ENCODE measurements around the gene FGF23. TPM values are rescaled to one million over a fixed set of nuclear protein-coding genes. Genes with fewer than 3 reads are reported as not detected.

The FGF23 gene
- total RNA-seq, 1 experiment from 2014 or later: not detected

GRCh38 chr12:4320853-4321701 is 58.4 kb downstream of the FGF23 start, which contains the start of gene TIGAR:
TIGAR (plus strand) TSS chr12:4321213; CDS start chr12:4321272, 59 bp downstream.
- intact Hi-C loops (cut with micrococcal nuclease; ENCODE audit: unreplicated experiment): no loop called here

GRCh38 chr12:4320497-4320852 is 59.0 kb downstream of the FGF23 start:
- peak overlapping the region; percentile 92 for H3K4me3 ChIP-seq (ENCODE audit: low read depth, low read length, poor library complexity, severe bottlenecking)
- DNase-seq (ENCODE audit: low spot score): no peak
- BruUV-seq (replicated peaks): TSS peak; percentile 98
- ChIA-PET CTCF (no interaction called here), POLR2A (ENCODE audit: low non-redundant PET) (no interaction called here)
- TF ChIP-seq EZH2 (IDR thresholded peaks at IDR 0.05; ENCODE audit: borderline replicate concordance, low read depth, low read length, poor library complexity, severe bottlenecking): no peak
- no peak for TF ChIP-seq CTCF (conservative IDR thresholded peaks at IDR 0.05; ENCODE audit: low read depth, low read length)
- intact Hi-C loops (cut with micrococcal nuclease; ENCODE audit: unreplicated experiment): no loop called here
- H3K27me3 ChIP-seq (replicated peaks; ENCODE audit: insufficient read depth, low read depth, low read length, poor library complexity): no peaks in the 10 kb centered on the region
- no peaks in the 10 kb centered on the region for H3K36me3 ChIP-seq (ENCODE audit: insufficient read depth, low read length, poor library complexity, severe bottlenecking)
- no peaks in the 10 kb centered on the region for H3K4me1 ChIP-seq (ENCODE audit: insufficient read depth, low read length, poor library complexity, severe bottlenecking)
- no peaks in the 10 kb centered on the region for H3K9me3 ChIP-seq (ENCODE audit: low read depth, low read length, poor library complexity, severe bottlenecking)
- H3K27ac ChIP-seq (ENCODE audit: low read depth, low read length, poor library complexity, severe bottlenecking): peak overlapping the region; percentile 64

More at GRCh38 chr12:4320853-4321701, 58.4 kb downstream of the FGF23 start, which contains the start of gene TIGAR:
- CTCF ChIA-PET: no interaction called here
- no peaks in the 10 kb centered on the region for H3K4me1 ChIP-seq (ENCODE audit: insufficient read depth, low read length, poor library complexity, severe bottlenecking)
- POLR2A ChIA-PET (ENCODE audit: low non-redundant PET): no interaction called here
- peak within 1 kb of the TSS; percentile 92 for H3K4me3 ChIP-seq (ENCODE audit: low read depth, low read length, poor library complexity, severe bottlenecking)
- no peak for TF ChIP-seq CTCF (conservative IDR thresholded peaks at IDR 0.05; ENCODE audit: low read depth, low read length)
- no peak for TF ChIP-seq EZH2 (IDR thresholded peaks at IDR 0.05; ENCODE audit: borderline replicate concordance, low read depth, low read length, poor library complexity, severe bottlenecking)
- no peaks in the 10 kb centered on the region for H3K9me3 ChIP-seq (ENCODE audit: low read depth, low read length, poor library complexity, severe bottlenecking)
- H3K27me3 ChIP-seq (replicated peaks; ENCODE audit: insufficient read depth, low read depth, low read length, poor library complexity): no peaks in the 10 kb centered on the region
- TSS peak; percentile 70 for BruUV-seq (replicated peaks)
- peak; percentile 98 for DNase-seq (ENCODE audit: low spot score)
- H3K27ac ChIP-seq (ENCODE audit: low read depth, low read length, poor library complexity, severe bottlenecking): peak within 1 kb of the TSS; percentile 86
- H3K36me3 ChIP-seq (ENCODE audit: insufficient read depth, low read length, poor library complexity, severe bottlenecking): no peaks in the 10 kb centered on the region

Other genes starting within 250 kb of the FGF23 start
- 2.0 and 2.6 TPM in 2 replicates for gene CCND2, start 106.0 kb downstream of the FGF23 start, total RNA-seq (2021)
- gene TIGAR, start 58.5 kb downstream of the FGF23 start, total RNA-seq (2021): 11.6 and 15.5 TPM in 2 replicates
- gene FGF6, start 66.1 kb upstream of the FGF23 start, total RNA-seq (2021): not detected in 2 replicates
- 58.9 and 62.5 TPM in 2 replicates for gene RAD51AP1, start 159.2 kb upstream of the FGF23 start, total RNA-seq (2021)
- gene DYRK4, start 182.5 kb upstream of the FGF23 start, total RNA-seq (2021): 23.7 and 30.8 TPM in 2 replicates

Data from A673 (cell line).